ENCODE results near the gene DPYSL5. TPM values are rescaled to one million over a fixed set of nuclear protein-coding genes. Genes with fewer than 3 reads are reported as not detected.
"Not testable (repeated sequence)": the region's sequence is repeated elsewhere in the genome, so short reads cannot be mapped to it uniquely, and the experiment has no call there.

The DPYSL5 gene, protein sequence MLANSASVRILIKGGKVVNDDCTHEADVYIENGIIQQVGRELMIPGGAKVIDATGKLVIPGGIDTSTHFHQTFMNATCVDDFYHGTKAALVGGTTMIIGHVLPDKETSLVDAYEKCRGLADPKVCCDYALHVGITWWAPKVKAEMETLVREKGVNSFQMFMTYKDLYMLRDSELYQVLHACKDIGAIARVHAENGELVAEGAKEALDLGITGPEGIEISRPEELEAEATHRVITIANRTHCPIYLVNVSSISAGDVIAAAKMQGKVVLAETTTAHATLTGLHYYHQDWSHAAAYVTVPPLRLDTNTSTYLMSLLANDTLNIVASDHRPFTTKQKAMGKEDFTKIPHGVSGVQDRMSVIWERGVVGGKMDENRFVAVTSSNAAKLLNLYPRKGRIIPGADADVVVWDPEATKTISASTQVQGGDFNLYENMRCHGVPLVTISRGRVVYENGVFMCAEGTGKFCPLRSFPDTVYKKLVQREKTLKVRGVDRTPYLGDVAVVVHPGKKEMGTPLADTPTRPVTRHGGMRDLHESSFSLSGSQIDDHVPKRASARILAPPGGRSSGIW
- 3.8 and 4.4 TPM in 2 replicates for total RNA-seq (2014; rRNA removed; shearing (Covaris generic))

DNA sequence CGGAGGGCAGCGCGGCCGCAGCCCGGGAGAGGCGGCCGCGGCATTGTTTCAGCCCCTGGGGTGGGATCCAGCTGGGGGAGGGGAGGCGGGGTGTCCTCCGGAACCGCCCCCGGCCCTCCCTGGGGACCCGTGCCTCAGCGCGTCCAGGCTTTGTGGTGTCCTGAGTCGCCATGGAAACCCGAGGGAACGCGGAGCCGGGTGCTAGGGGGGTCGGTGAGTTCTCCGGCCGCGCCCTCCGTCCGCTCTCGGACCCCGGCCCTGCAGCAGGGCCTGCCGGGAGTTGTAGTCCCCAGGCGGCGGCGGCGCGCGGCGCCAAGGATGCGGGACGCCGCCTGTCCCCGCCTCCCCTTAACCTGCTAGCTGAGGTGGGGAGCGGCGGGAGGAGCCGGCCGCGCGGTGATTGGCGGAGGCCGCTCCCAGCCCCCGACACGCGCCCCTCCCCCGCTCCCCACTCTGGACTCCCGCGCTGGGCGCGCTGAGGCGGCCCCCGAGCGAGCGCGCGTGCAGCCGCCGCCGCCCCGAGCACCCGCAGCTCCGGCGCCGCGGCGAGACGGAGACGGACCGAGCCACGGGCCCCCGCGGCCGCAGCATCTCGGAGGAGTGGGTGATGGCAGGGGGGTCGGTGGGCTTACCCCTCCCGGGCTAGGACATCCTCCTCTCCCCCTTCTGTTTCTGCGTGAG, at the start of gene DPYSL5:
Gene DPYSL5, plus strand, starts transcription at position 478 of the 681 bp plus-strand sequence. CDS start 50,368 bp downstream, outside the sequence.
- H3K27me3 ChIP-seq (ENCODE audit: control insufficient read depth, insufficient read depth, low read length) = peaks cover 72% of the 10 kb centered on the region
- H3K4me3 ChIP-seq (ENCODE audit: insufficient read depth, low read depth, low read length) = peak within 1 kb of the TSS; percentile 63
- no peaks in the 10 kb centered on the region for H3K36me3 ChIP-seq (replicated peaks; ENCODE audit: control insufficient read depth, insufficient read depth, low read length)
- DNase-seq = peak; percentile 98

DNA sequence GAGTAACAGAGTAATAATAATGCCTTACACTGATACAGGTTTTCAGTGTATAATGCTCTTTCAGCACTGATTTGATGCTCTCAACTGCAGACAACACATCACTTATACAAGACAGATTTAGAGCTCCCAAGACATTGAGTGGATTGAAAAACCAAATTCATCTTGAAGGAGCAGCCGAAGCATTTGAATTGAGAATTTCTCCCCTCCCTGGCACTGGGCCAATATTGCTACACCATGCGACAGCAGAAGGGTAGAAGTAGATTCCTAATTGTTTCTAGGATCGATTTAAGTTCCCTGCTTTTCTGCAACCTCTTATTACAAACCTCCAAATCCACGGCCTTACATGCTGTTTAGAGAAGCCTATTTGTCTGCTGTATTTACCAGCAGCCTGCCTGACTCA, 46.6 kb upstream of the DPYSL5 start:
- Histone ChIP-seq H3K36me3 (replicated peaks; ENCODE audit: control insufficient read depth, insufficient read depth, low read length) (peaks cover 5% of the 10 kb centered on the region), H3K27me3 (ENCODE audit: control insufficient read depth, insufficient read depth, low read length) (no peaks in the 10 kb centered on the region), H3K4me3 (ENCODE audit: insufficient read depth, low read depth, low read length) (no peak overlapping the region)
- no peak for DNase-seq

DNA sequence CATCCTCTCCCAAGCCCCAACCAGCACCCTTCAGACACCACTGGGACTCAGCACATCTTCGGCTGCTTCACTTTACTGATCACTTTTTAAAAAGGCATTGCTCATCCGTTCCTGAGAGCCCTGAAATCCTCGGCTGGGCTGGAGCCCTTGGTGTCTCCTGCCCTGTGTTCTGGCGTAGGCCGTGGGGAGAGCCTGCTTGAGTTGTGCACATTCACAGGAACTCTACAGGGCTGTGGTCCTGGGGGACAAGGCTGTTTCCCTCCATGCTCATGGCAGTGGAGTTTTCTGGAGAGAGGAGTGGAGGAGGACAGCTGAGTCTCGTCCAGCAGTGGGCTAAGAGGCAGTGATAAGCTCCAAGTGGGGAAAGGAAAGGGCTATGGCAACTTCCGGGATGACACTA, 46.1 kb upstream of the DPYSL5 start:
- H3K4me3 ChIP-seq (ENCODE audit: insufficient read depth, low read depth, low read length) = no peak overlapping the region
- peaks cover 5% of the 10 kb centered on the region for H3K36me3 ChIP-seq (replicated peaks; ENCODE audit: control insufficient read depth, insufficient read depth, low read length)
- no peaks in the 10 kb centered on the region for H3K27me3 ChIP-seq (ENCODE audit: control insufficient read depth, insufficient read depth, low read length)
- no peak for DNase-seq

DNA sequence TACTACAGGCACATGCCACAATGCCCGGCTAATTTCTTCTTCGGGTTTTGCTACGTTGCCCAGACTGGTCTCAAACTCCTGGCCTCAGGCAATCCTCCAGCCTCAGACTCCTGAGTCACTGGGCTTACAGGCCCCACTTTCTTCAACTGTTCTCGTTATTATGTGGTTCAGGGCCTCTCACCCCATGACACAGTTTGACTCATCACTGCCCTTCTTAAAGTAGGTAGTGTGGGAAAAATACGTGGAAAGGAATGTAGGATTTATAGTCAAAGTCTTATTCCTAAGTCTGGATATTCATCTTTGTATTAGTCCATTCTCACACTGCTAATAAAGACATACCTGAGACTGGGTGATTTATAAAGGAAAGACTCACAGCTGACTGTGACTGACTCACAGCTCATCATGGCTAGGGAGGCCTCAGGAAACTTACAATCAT, 42.7 kb upstream of the DPYSL5 start:
- no peak for DNase-seq
- H3K27me3 ChIP-seq (ENCODE audit: control insufficient read depth, insufficient read depth, low read length) = no peaks in the 10 kb centered on the region
- H3K36me3 ChIP-seq (replicated peaks; ENCODE audit: control insufficient read depth, insufficient read depth, low read length) = no peaks in the 10 kb centered on the region; the same call in 1 of the 2 replicates
- H3K4me3 ChIP-seq (ENCODE audit: insufficient read depth, low read depth, low read length) = no peak overlapping the region

DNA sequence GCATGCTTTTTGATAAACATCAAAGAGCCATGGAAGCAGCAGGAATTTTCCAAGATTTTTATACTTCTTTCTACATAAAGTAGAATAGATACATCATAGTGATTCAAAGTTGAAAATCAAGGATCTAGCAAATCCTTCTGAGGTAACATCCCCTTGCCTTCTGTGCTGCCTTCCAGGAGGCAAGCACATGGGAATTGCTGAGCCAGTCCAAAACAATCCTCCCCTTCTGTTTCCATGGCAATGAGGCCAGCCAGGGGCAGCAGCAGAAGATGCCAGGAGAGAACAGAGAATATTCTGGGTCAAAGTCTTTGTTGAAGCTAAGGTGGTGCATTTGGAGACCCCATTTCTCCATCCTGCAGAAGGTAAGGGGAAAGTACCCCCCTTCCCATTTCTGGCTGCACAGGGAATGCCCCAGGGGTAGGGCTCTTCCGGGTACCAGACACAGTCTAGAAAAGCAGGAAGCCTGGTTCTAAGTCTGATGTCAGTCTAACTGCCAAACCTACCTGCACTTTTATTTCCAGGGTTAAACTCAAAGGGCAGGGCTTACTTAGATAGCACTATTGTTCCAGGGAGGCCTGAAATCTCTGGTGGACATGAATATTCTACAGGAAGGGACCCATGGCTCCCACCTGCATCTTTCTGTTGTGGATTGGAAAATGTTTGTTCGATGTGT, 40.0 kb upstream of the DPYSL5 start:
- H3K36me3 ChIP-seq (replicated peaks; ENCODE audit: control insufficient read depth, insufficient read depth, low read length) = no peaks in the 10 kb centered on the region
- peak; percentile 38 for DNase-seq
- no peak overlapping the region for H3K4me3 ChIP-seq (ENCODE audit: insufficient read depth, low read depth, low read length)
- H3K27me3 ChIP-seq (ENCODE audit: control insufficient read depth, insufficient read depth, low read length) = no peaks in the 10 kb centered on the region

DNA sequence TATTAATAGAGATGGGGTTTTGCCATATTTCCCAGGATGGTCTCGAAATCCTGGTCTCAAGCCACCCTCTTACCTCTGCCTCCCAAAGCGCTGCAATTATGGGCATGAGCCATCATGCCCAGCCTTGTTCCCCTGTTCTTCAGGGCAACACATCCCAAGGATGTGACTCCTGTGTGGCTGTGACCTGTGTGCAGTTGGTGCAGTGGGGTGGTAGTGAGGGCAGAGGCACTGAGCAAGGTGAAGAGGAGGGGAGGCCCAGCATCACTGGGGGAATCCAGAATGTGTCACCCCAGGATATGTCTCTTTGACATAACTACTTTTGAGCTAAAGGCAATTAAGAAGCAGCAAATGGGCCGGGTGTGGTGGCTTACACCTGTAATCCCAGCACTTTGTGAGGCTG, 38.7 kb upstream of the DPYSL5 start:
- no peak for DNase-seq
- Histone ChIP-seq H3K36me3 (replicated peaks; ENCODE audit: control insufficient read depth, insufficient read depth, low read length) (no peaks in the 10 kb centered on the region), H3K27me3 (ENCODE audit: control insufficient read depth, insufficient read depth, low read length) (no peaks in the 10 kb centered on the region), H3K4me3 (ENCODE audit: insufficient read depth, low read depth, low read length) (no peak overlapping the region)

DNA sequence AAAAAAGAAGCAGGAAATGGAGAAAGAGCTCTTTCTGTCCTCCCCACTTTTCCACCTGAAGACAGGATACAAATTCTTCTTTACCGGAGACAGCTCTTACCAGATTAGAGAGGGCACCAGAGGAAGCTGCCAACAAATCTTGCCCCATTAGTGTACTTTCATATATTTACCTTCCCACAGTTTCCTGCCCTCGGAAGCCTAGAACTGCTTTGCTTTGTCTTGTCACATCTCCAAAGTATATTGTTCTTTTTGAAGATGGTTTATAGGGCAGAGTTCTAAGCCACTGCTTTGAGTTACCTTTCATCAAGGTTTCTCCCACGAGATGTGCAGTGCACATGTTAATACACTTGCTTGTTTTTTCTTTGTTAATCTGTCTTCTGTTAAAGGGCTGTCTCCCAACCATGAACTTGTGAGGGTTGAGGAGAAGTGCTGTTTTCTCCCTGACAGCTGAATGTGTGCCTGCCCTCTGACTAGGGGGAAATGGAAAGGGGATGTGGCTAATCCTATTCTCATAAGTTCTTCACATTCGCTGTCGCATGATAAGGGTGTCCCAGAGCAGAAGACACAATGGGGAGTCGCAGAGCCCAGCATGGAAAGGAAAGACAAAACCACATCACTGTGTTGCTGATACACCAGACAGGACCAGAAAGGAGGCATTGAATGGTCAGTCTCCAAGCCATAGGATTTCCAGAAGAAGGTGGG, 37.9 kb upstream of the DPYSL5 start:
- DNase-seq = no peak
- H3K36me3 ChIP-seq (replicated peaks; ENCODE audit: control insufficient read depth, insufficient read depth, low read length) = no peaks in the 10 kb centered on the region
- H3K4me3 ChIP-seq (ENCODE audit: insufficient read depth, low read depth, low read length) = no peak overlapping the region
- no peaks in the 10 kb centered on the region for H3K27me3 ChIP-seq (ENCODE audit: control insufficient read depth, insufficient read depth, low read length)

DNA sequence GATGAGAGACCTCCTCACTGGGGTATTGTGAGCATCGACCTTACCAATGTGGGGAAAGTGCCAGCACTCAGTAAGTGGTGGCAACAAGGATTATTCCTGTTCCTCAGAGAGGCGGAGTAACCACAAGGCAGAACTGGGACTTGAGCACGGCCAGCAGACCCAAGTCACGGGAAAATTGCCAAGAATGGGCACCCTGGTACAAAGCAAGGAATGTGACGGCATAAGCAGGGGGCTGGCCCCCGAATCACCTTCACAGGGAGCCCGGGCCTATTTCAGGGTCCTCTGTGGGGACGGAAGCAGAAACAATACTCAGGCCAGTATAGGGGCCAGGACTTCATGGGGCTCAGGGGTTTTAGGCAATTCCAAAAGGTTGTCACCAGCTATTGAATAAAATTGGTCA, 36.7 kb upstream of the DPYSL5 start:
- no peaks in the 10 kb centered on the region for H3K36me3 ChIP-seq (replicated peaks; ENCODE audit: control insufficient read depth, insufficient read depth, low read length)
- no peak overlapping the region for H3K4me3 ChIP-seq (ENCODE audit: insufficient read depth, low read depth, low read length)
- DNase-seq = no peak
- H3K27me3 ChIP-seq (ENCODE audit: control insufficient read depth, insufficient read depth, low read length) = no peaks in the 10 kb centered on the region

DNA sequence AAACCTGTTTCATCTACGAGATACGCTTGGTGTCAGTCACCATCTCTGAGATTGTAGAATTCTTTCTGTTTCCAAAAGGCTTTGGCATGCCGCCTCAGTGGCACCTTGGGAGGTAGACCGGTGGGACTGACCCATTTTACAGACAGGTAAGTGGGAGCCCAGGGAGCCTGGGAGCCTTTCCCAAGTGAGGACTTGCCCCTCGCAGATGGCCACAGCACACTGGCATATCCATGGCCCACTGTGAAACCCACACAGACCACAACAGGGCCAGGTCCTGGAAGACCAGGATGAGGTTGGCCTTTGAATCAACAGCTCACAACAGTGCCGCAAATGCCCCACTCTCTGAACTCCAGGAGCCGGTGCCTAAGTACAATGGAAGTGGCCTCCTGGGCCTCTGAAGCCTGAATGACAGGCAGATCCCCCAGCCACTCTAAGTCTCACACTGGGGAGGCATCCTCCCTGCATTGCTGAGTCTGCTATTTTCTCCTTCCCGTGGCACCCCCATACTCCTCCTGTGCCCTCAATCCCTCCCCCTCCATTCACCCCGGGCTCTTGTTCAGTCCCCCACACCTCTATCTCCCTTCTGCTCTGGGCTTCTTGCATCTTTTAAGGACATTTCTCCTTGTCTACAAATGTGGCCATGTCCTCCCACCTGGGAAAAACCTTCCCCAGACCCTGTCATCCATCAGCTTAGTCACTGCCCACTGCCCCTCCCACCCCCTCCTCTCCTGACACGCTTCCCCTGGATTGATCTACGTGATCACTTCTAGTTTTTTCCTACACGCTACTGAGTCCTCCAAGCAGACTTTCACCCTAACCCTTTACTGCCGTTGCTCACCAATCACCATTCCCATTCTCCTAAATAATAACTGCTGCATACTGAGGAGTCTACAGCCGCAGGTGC, 35.9 kb upstream of the DPYSL5 start:
- Histone ChIP-seq H3K36me3 (replicated peaks; ENCODE audit: control insufficient read depth, insufficient read depth, low read length) (no peaks in the 10 kb centered on the region), H3K4me3 (ENCODE audit: insufficient read depth, low read depth, low read length) (no peak overlapping the region), H3K27me3 (ENCODE audit: control insufficient read depth, insufficient read depth, low read length) (no peaks in the 10 kb centered on the region)
- DNase-seq = peak; percentile 33

DNA sequence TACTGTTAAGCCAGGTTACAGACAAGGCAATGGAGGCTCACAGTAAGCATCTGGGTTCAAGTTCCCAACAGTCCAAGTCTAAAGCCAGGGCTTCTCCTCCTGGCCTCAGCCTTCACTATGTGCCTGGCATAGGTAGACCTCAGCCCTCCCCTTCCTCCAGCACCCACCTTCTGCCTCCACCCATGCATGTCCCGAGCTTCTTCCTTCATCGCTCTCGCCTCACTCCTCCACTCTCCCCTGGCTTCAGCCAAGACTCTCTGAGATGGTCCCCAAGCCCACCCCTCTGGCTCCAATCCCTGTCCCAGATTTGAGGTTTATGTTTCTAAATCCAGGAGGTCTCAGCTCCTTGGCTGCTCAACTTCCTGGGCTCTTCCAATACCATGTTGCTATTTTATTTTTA, 35.2 kb upstream of the DPYSL5 start:
- DNase-seq = no peak

DNA sequence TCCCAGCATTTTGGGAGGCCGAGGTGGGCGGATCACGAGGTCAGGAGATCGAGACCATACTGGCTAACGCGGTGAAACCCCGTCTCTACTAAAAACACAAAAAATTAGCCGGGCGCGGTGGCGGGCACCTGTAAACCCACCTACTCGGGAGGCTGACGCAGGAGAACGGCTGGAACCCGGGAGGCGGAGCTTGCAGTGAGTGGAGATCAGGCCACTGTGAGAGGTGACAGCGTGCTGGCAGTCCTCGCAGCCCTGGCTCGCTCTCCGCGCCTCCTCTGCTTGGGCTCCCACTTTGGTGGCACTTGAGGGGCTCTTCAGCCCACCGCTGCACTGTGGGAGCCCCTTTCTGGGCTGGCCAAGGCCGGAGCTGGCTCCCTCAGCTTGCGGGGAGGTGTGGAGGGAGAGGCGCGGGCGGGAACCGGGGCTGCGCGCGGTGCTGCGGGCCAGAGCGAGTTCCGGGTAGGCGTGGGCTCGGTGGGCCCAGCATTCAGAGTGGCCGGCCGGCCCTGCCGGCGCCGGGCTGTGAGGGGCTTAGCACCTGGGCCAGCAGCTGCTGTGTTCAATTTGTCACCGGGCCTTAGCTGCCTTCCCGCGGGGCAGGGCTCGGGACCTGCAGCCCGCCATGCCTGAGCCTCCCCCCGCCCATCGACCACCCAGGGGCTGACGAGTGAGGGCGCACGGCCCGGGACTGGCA, 33.7 kb upstream of the DPYSL5 start:
- H3K4me3 ChIP-seq (ENCODE audit: insufficient read depth, low read depth, low read length); DNase-seq; H3K27me3 ChIP-seq (ENCODE audit: control insufficient read depth, insufficient read depth, low read length); H3K36me3 ChIP-seq (replicated peaks; ENCODE audit: control insufficient read depth, insufficient read depth, low read length): not testable (repeated sequence)

More for the DNA sequence above, 35.2 kb upstream of the DPYSL5 start:
- H3K4me3 ChIP-seq (ENCODE audit: insufficient read depth, low read depth, low read length) = no peak overlapping the region
- no peaks in the 10 kb centered on the region for H3K27me3 ChIP-seq (ENCODE audit: control insufficient read depth, insufficient read depth, low read length)
- H3K36me3 ChIP-seq (replicated peaks; ENCODE audit: control insufficient read depth, insufficient read depth, low read length) = no peaks in the 10 kb centered on the region

DNA sequence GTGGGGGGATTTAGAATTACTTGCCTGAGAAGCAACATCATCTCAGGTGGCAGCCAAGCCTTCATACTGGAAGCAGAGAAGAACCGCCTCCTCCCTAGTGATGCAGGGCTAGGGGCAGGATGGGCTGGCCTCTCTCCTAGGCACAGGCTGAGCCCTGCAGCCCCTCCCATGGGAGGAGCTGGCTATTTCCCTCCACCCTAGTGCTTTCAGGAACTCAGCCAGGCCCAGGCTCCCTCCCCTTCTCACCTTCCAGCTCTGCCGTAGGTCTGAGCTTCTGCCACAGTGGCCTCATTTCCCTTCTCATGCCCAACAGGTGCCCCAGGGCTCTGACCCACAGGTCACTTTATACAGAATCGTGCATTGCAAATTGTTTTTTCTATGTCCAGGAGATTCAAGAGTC, 31.0 kb upstream of the DPYSL5 start:
- DNase-seq = peak; percentile 85
- Histone ChIP-seq H3K27me3 (ENCODE audit: control insufficient read depth, insufficient read depth, low read length) (no peaks in the 10 kb centered on the region), H3K36me3 (replicated peaks; ENCODE audit: control insufficient read depth, insufficient read depth, low read length) (no peaks in the 10 kb centered on the region), H3K4me3 (ENCODE audit: insufficient read depth, low read depth, low read length) (no peak overlapping the region)

DNA sequence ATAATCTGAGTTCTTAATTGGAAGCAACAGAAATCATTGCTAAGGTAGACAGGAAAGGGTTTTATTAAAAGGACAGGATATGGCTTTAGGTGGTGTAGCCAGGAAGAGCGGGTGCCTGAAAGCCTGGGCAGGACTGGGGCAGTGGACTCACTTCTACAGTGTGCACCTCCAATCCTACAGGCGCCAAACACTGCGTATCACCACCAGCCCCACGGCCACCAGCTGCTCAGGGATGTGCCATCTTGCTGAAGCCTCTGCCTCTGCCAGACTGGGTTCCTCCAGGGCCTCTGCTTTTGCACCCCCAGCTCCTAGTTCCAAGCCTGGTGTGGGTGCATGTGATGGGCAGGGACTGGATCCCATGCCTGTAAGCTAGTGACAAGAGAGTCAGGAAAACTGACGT, 29.7 kb upstream of the DPYSL5 start:
- DNase-seq = no peak
- Histone ChIP-seq H3K27me3 (ENCODE audit: control insufficient read depth, insufficient read depth, low read length) (no peaks in the 10 kb centered on the region), H3K4me3 (ENCODE audit: insufficient read depth, low read depth, low read length) (no peak overlapping the region), H3K36me3 (replicated peaks; ENCODE audit: control insufficient read depth, insufficient read depth, low read length) (no peaks in the 10 kb centered on the region)

Measured in H7 (cell line).